D721Med (cell line): ENCODE results near the gene IPO13.

Experiments
- DNase-seq: peaks from one replicate; pipeline ENCODE4 v3.0.0; 2011; ENCODE audit warnings: low spot score; ENCODE audit not compliant: insufficient read length
- FAIRE-seq: peaks from 2 replicates; lab custom pipeline; 2011; peaks lifted over from hg19 to GRCh38; lab: Jason Lieb, UNC
- CTCF ChIP-seq: IDR thresholded peaks from 2 replicates; pipeline ENCODE4 v1.5.1; 2012; ENCODE audit warnings: mild to moderate bottlenecking, control low read depth; ENCODE audit not compliant: insufficient read depth; ENCODE audit errors: missing control alignments

Gene IPO13

GRCh38 chr1:43951021-43951985 is 4.6 kb downstream of the IPO13 start:
- FAIRE-seq: peak; percentile 82
- DNase-seq: no peak
- TF ChIP-seq CTCF: no peak

- peak; percentile 96 for FAIRE-seq
- no peak for TF ChIP-seq CTCF
- DNase-seq: peak; percentile 90
Measured at GRCh38 chr1:43952731-43953346, 6.1 kb downstream of the IPO13 start.

- no peak for DNase-seq
- TF ChIP-seq CTCF: no peak
- FAIRE-seq: no peak
Measured at GRCh38 chr1:43953361-43953760, 6.6 kb downstream of the IPO13 start.

- no peak for DNase-seq
- no peak for FAIRE-seq
- no peak for TF ChIP-seq CTCF
Measured at GRCh38 chr1:43954036-43954435, 7.3 kb downstream of the IPO13 start.

- DNase-seq (no peak), FAIRE-seq (no peak)
- no peak for TF ChIP-seq CTCF
Measured at GRCh38 chr1:43956234-43956633, 9.5 kb downstream of the IPO13 start.

GRCh38 chr1:43957407-43958040 is 10.8 kb downstream of the IPO13 start:
- no peak for TF ChIP-seq CTCF
- no peak for FAIRE-seq
- DNase-seq: no peak
